ENCODE data around the gene PANK4. TPM values are rescaled to one million over a fixed set of nuclear protein-coding genes. Genes with fewer than 3 reads are reported as not detected.

Gene PANK4
- total and polyA plus RNA-seq, 10 of the 15 experiments (the other 5 are each of a cell fraction or from before 2014, with no cell fraction given), result 0.35 to 38.0 (median 18.6) TPM

GRCh38 chr1:2556678-2557481 lies 30.5 kb upstream of the PANK4 start (continued):
- TF ChIP-seq CEBPZ (IDR thresholded peaks at IDR 0.05; ENCODE audit: low read depth, low read length) (no peak), USF1 (IDR thresholded peaks at IDR 0.05; ENCODE audit: borderline replicate concordance, extremely low read length, insufficient read depth, low read depth, low read length) (peak; percentile 30), HCFC1 (IDR thresholded peaks at IDR 0.05; ENCODE audit: low read length) (no peak), WRNIP1 (IDR thresholded peaks at IDR 0.05; ENCODE audit: borderline replicate concordance, low read depth, low read length) (no peak), PAX5 (IDR thresholded peaks at IDR 0.05; ENCODE audit: borderline replicate concordance, low read depth, low read length) (no peak), YBX1 (IDR thresholded peaks at IDR 0.05) (no peak), CHD4 (IDR thresholded peaks at IDR 0.05) (no peak), POLR2AphosphoS5 (IDR thresholded peaks at IDR 0.05; ENCODE audit: low read length) (peak; percentile 25; the same call in 1 of the 2 replicates), MYC (IDR thresholded peaks at IDR 0.05; ENCODE audit: insufficient read depth, insufficient read length, insufficient replicate concordance, low read length, severe bottlenecking) (no peak), SMARCA5 (IDR thresholded peaks at IDR 0.05) (no peak), E4F1 (IDR thresholded peaks at IDR 0.05; ENCODE audit: borderline replicate concordance, partially characterized antibody) (no peak), RUNX3 (IDR thresholded peaks at IDR 0.05; ENCODE audit: low read length) (peak; percentile 57), YY1 (IDR thresholded peaks at IDR 0.05; ENCODE audit: low read depth, low read length) (no peak), RAD21 (IDR thresholded peaks at IDR 0.05; ENCODE audit: insufficient read depth, low read depth, low read length) (no peak), EGR1 (IDR thresholded peaks at IDR 0.05; ENCODE audit: borderline replicate concordance in 1 of 2, low read depth in 2 of 2, low read length in 2 of 2) (no peak), POLR2AphosphoS2 (IDR thresholded peaks at IDR 0.05; ENCODE audit: low read depth, low read length) (no peak), NFYA (IDR thresholded peaks at IDR 0.05; ENCODE audit: borderline replicate concordance, low read depth, low read length) (no peak)
- TF ChIP-seq, protein P1, sequence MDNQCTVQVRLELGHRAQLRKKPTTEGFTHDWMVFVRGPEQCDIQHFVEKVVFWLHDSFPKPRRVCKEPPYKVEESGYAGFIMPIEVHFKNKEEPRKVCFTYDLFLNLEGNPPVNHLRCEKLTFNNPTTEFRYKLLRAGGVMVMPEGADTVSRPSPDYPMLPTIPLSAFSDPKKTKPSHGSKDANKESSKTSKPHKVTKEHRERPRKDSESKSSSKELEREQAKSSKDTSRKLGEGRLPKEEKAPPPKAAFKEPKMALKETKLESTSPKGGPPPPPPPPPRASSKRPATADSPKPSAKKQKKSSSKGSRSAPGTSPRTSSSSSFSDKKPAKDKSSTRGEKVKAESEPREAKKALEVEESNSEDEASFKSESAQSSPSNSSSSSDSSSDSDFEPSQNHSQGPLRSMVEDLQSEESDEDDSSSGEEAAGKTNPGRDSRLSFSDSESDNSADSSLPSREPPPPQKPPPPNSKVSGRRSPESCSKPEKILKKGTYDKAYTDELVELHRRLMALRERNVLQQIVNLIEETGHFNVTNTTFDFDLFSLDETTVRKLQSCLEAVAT (IDR thresholded peaks at IDR 0.05), result peak; percentile 59; the same call in 1 of the 2 replicates
- TF ChIP-seq, protein P2, sequence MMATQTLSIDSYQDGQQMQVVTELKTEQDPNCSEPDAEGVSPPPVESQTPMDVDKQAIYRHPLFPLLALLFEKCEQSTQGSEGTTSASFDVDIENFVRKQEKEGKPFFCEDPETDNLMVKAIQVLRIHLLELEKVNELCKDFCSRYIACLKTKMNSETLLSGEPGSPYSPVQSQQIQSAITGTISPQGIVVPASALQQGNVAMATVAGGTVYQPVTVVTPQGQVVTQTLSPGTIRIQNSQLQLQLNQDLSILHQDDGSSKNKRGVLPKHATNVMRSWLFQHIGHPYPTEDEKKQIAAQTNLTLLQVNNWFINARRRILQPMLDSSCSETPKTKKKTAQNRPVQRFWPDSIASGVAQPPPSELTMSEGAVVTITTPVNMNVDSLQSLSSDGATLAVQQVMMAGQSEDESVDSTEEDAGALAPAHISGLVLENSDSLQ (IDR thresholded peaks at IDR 0.05), result no peak; the same call in 1 of the 2 replicates

All from GM12878 (cell line).